CD4-positive, alpha-beta T cell treated with Interleukin-4 for 4 hours (primary cell): ENCODE data around the gene PHOX2A.
"Not testable (repeated sequence)": the region's sequence is repeated elsewhere in the genome, so short reads cannot be mapped to it uniquely, and the experiment has no call there.

Source experiments
- DNase-seq: peaks from one replicate; pipeline ENCODE4 v3.0.0-alpha.2; 2020

The PHOX2A gene

GRCh38 chr11:72221386-72222075 is 22.4 kb downstream of the PHOX2A start:
- no peak for DNase-seq

- DNase-seq: no peak
Measured at GRCh38 chr11:72220696-72221363, 23.1 kb downstream of the PHOX2A start.

- DNase-seq: no peak
Measured at GRCh38 chr11:72218251-72218745, 25.7 kb downstream of the PHOX2A start.

- DNase-seq: no peak
Measured at GRCh38 chr11:72217841-72218240, 26.1 kb downstream of the PHOX2A start.

- DNase-seq: no peak
Measured at GRCh38 chr11:72216638-72217037, 27.3 kb downstream of the PHOX2A start, which contains the start of gene FOLR2. Gene FOLR2 (plus strand): TSS chr11:72216794. CDS start chr11:72218585, 1,791 bp downstream.

- DNase-seq: no peak
Measured at GRCh38 chr11:72209101-72209500, 34.9 kb downstream of the PHOX2A start.

- DNase-seq: no peak
Measured at GRCh38 chr11:72208281-72208680, 35.7 kb downstream of the PHOX2A start.

GRCh38 chr11:72206794-72207193 is 37.2 kb downstream of the PHOX2A start:
- DNase-seq: not testable (repeated sequence)

GRCh38 chr11:72204886-72205285 is 39.1 kb downstream of the PHOX2A start:
- no peak for DNase-seq

GRCh38 chr11:72203163-72203562 is 40.8 kb downstream of the PHOX2A start:
- DNase-seq: no peak

GRCh38 chr11:72202571-72202970 is 41.4 kb downstream of the PHOX2A start:
- no peak for DNase-seq

GRCh38 chr11:72201445-72201844 is 42.5 kb downstream of the PHOX2A start:
- DNase-seq: not testable (repeated sequence)

- no peak for DNase-seq
Measured at GRCh38 chr11:72195518-72196270, 48.3 kb downstream of the PHOX2A start.

- DNase-seq: no peak
Measured at GRCh38 chr11:72191961-72192381, 52.0 kb downstream of the PHOX2A start, which contains the start of gene FOLR1. Gene FOLR1 (plus strand): TSS chr11:72192140. CDS start chr11:72192174, 34 bp downstream.

GRCh38 chr11:72190631-72191071 is 53.3 kb downstream of the PHOX2A start:
- DNase-seq: no peak

GRCh38 chr11:72189455-72190250 is 54.3 kb downstream of the PHOX2A start:
- no peak for DNase-seq
